Measurements from ENCODE around the gene NTN3. TPM values are rescaled to one million over a fixed set of nuclear protein-coding genes. Genes with fewer than 3 reads are reported as not detected.

The NTN3 gene
- 0.96 TPM for polyA plus RNA-seq (2013, experiment 1 of 2)
- 1.1 TPM for polyA plus RNA-seq (2013, experiment 2 of 2)

DNA sequence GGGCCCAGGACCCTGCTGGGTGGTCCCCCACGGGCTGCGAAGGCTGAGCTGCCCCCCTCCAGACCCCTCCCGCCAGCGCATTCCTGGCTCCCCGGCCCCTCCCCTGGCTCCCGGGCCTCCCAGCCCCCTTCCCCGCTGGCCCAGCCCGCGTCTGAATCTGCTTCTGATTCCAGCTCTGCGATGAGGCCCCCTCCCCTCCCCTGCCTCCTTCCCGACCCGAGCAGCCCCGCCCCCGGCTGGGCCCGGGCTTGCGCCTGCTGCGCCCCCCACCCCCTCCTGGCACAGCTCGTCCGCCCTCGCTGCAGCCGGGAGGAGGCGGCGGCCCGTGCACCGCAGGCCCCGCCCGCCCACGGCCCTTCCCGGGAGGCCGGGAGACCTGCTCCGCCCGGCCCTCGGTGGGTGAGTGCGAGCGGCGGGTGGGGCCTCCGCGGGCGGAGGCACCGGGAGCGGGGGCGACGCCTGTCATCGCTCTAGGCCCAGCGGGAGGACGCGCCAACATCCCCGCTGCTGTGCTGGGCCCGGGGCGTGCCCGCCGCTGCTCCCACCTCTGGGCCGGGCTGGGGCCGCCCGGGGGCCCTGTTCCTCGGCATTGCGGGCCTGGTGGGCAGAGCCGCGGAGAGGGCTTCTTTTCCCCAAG is at the start of gene NTN3:
TSS of gene NTN3 (plus strand) at position 282 of the 637 bp plus-strand sequence. CDS start 405 bp downstream, outside the sequence.
- no peaks in the 10 kb centered on the region for H3K36me3 ChIP-seq (replicated peaks in 1 of 2; ENCODE audit: control insufficient read depth in 2 of 2, insufficient read depth in 2 of 2, low read length in 2 of 2)
- peak within 1 kb of the TSS; percentile 62 for H3K4me2 ChIP-seq (ENCODE audit: insufficient read depth, low read length, poor library complexity, severe bottlenecking)
- peak within 1 kb of the TSS; percentile 95 for H2BK5ac ChIP-seq (ENCODE audit: low read length)
- no CpG with 5 or more reads among the region's 59 CpGs for WGBS, 2 donors (ENCODE audit: extremely low coverage in 2 of 2, insufficient read length in 2 of 2, insufficient replicate concordance in 1 of 2)
- H2BK120ac ChIP-seq (ENCODE audit: low read depth, low read length): peak within 1 kb of the TSS; percentile 96
- peak within 1 kb of the TSS; percentile 9 for H3K14ac ChIP-seq (ENCODE audit: low read length)
- peak within 1 kb of the TSS; percentile 98 for H3K18ac ChIP-seq (ENCODE audit: low read length)
- peak within 1 kb of the TSS; percentile 98 for H3K23ac ChIP-seq (ENCODE audit: low read depth, low read length, poor library complexity)
- H3K79me1 ChIP-seq (ENCODE audit: low read depth, low read length): peaks cover 11% of the 10 kb centered on the region
- peak within 1 kb of the TSS; percentile 35 for H3K27ac ChIP-seq (replicated peaks; ENCODE audit: low read length)
- peak within 1 kb of the TSS; percentile 88 for H2BK15ac ChIP-seq (ENCODE audit: low read length)
- peaks cover 0 to 19% (median 0%) of the 10 kb centered on the region in 3 experiments for H3K27me3 ChIP-seq (ENCODE audit: control insufficient read depth in 3 of 3, insufficient read depth in 3 of 3, low read depth in 1 of 3, low read length in 3 of 3)
- no peak within 1 kb of the TSS for H4K91ac ChIP-seq (ENCODE audit: low read depth, low read length, poor library complexity)
- no peaks in the 10 kb centered on the region for H3K9me3 ChIP-seq (replicated peaks in 1 of 2; ENCODE audit: control insufficient read depth in 2 of 2, insufficient read depth in 1 of 2, low read depth in 1 of 2, low read length in 2 of 2)
- peak within 1 kb of the TSS; percentile 84 for H3K9ac ChIP-seq (ENCODE audit: low read depth, low read length, poor library complexity)
- H2AK5ac ChIP-seq (ENCODE audit: low read depth, low read length): peak within 1 kb of the TSS; percentile 100
- H2BK12ac ChIP-seq (ENCODE audit: low read length): peak within 1 kb of the TSS; percentile 98
- peak within 1 kb of the TSS; percentile 90 for H2AFZ ChIP-seq (ENCODE audit: low read length)
- DNase-seq (ENCODE audit: low spot score): peak; percentile 79
- peaks cover 35 to 43% of the 10 kb centered on the region in 2 donors for H3K4me1 ChIP-seq (ENCODE audit: control insufficient read depth in 2 of 2, insufficient read depth in 1 of 2, low read depth in 1 of 2, low read length in 2 of 2)
- H3K4ac ChIP-seq (ENCODE audit: low read length): peak within 1 kb of the TSS; percentile 98
- peak within 1 kb of the TSS; percentile 45 to 70 for H3K4me3 ChIP-seq (ENCODE audit: low read length in 2 of 2)
- H4K8ac ChIP-seq (ENCODE audit: low read depth, low read length): peak within 1 kb of the TSS; percentile 7

DNA sequence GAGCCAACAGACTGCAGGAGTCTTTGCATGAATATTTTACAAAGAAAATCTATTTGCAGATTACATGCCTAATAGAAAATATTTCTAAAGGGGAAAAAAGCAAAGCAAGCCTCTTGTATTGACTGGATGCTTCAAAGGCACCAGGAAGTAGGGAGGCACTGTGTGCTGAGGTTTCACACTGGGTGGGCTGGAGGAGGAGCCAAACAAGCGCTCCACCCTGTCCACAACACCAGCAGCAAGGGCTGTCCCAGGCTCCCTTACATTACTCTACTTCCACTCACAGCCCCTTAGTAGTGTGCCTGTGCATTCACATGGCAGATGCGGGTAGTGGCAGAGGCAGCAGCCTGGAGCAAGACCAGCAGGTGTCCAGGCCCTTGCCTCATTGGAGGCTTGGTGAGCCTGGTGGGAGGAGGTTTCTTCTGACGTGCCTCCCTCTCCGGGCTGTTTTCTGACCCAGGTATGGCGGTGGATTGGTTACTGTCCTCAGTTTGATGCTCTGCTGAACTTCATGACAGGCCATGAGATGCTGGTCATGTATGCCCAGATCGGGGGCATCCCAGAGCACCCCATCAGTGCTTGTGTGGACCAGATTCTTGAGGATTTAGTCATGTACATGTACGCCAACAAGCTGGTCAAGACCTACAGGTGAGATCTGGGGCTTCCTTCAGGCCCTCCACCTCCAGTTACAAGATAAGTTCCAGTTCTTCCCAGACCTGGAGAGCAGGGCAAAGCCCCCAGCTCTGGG is 48.8 kb upstream of the NTN3 start:
- H2BK15ac ChIP-seq (ENCODE audit: low read length): no peak overlapping the region
- no peak overlapping the region for H2BK120ac ChIP-seq (ENCODE audit: low read depth, low read length)
- no peaks in the 10 kb centered on the region for H3K36me3 ChIP-seq (replicated peaks in 1 of 2; ENCODE audit: control insufficient read depth in 2 of 2, insufficient read depth in 2 of 2, low read length in 2 of 2)
- H2AFZ ChIP-seq (ENCODE audit: low read length): peak overlapping the region; percentile 49
- H2BK12ac ChIP-seq (ENCODE audit: low read length): no peak overlapping the region
- no peak overlapping the region for H3K27ac ChIP-seq (replicated peaks; ENCODE audit: low read length)
- no peak for DNase-seq (ENCODE audit: low spot score)
- H2AK5ac ChIP-seq (ENCODE audit: low read depth, low read length): no peak overlapping the region
- no peak overlapping the region for H3K18ac ChIP-seq (ENCODE audit: low read length)
- no peak overlapping the region for H4K91ac ChIP-seq (ENCODE audit: low read depth, low read length, poor library complexity)
- H3K9ac ChIP-seq (ENCODE audit: low read depth, low read length, poor library complexity): no peak overlapping the region
- peaks cover 0 to 7% (median 0%) of the 10 kb centered on the region in 3 experiments for H3K27me3 ChIP-seq (ENCODE audit: control insufficient read depth in 3 of 3, insufficient read depth in 3 of 3, low read depth in 1 of 3, low read length in 3 of 3)
- peak overlapping the region in 1 of 2 donors; percentile 45 for H3K4me3 ChIP-seq (ENCODE audit: low read length in 2 of 2)
- no peak overlapping the region for H2BK5ac ChIP-seq (ENCODE audit: low read length)
- no peak overlapping the region for H4K8ac ChIP-seq (ENCODE audit: low read depth, low read length)
- no peaks in the 10 kb centered on the region for H3K9me3 ChIP-seq (replicated peaks in 1 of 2; ENCODE audit: control insufficient read depth in 2 of 2, insufficient read depth in 1 of 2, low read depth in 1 of 2, low read length in 2 of 2)
- H3K79me1 ChIP-seq (ENCODE audit: low read depth, low read length): no peaks in the 10 kb centered on the region
- H3K4ac ChIP-seq (ENCODE audit: low read length): no peak overlapping the region
- H3K23ac ChIP-seq (ENCODE audit: low read depth, low read length, poor library complexity): no peak overlapping the region
- no CpG with 5 or more reads among the region's 7 CpGs for WGBS, 2 donors (ENCODE audit: extremely low coverage in 2 of 2, insufficient read length in 2 of 2, insufficient replicate concordance in 1 of 2)
- no peaks in the 10 kb centered on the region for H3K4me1 ChIP-seq (ENCODE audit: control insufficient read depth in 2 of 2, insufficient read depth in 1 of 2, low read depth in 1 of 2, low read length in 2 of 2)
- no peak overlapping the region for H3K4me2 ChIP-seq (ENCODE audit: insufficient read depth, low read length, poor library complexity, severe bottlenecking)
- H3K14ac ChIP-seq (ENCODE audit: low read length): no peak overlapping the region

DNA sequence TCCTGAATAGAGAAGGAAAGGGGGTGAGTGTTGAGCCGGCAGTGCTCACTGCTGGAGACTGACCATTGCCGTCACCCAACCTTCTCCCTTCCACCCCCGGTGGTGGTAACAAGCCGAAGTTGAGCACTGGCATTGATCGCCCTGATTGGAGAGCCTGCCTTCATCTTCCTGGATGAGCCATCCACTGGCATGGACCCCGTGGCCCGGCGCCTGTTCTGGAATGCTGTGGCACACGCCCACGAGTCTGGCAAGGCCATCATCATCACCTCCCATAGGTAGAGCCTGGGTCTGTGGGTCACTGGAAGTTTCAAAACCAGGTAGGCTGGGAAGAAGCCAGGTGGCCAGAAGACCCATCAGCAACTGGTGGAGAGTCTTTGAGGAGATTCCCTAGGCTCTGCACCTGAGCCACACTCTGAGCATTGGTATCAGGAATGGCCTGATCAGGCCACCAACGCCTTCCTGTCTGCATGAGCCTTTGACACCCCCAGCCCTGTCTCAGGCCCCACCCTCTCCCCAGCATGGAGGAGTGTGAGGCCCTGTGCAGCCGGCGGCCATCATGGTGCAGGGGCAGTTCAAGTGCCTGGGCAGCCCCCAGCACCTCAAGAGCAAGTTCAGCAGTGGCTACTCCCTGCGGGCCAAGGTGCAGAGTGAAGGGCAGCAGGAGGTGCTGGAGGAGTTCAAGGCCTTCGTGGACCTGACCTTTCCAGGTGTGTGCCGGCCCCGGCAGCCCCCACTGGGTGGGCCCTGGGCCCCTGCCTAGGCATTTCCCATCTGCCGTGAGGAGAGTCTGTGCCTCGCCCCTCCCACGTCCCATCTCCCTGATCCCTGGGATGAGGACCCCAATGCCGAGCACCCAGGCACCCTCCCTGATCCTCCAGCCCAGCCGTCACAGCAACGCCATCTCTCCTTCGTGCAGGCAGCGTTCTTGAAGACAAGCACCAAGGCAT is 46.8 kb upstream of the NTN3 start:
- Histone ChIP-seq H3K9ac (ENCODE audit: low read depth, low read length, poor library complexity) (no peak overlapping the region), H3K4ac (ENCODE audit: low read length) (no peak overlapping the region), H3K79me1 (ENCODE audit: low read depth, low read length) (peaks cover under 1% of the 10 kb centered on the region), H3K18ac (ENCODE audit: low read length) (no peak overlapping the region), H4K91ac (ENCODE audit: low read depth, low read length, poor library complexity) (no peak overlapping the region), H2BK15ac (ENCODE audit: low read length) (no peak overlapping the region), H3K4me1 (ENCODE audit: control insufficient read depth in 2 of 2, insufficient read depth in 1 of 2, low read depth in 1 of 2, low read length in 2 of 2) (peaks cover 4 to 7% of the 10 kb centered on the region in 2 donors), H3K27me3 (ENCODE audit: control insufficient read depth in 3 of 3, insufficient read depth in 3 of 3, low read depth in 1 of 3, low read length in 3 of 3) (peaks cover 0 to 7% (median 0%) of the 10 kb centered on the region in 3 experiments), H3K36me3 (replicated peaks in 1 of 2; ENCODE audit: control insufficient read depth in 2 of 2, insufficient read depth in 2 of 2, low read length in 2 of 2) (no peaks in the 10 kb centered on the region), H4K8ac (ENCODE audit: low read depth, low read length) (no peak overlapping the region), H3K9me3 (replicated peaks in 1 of 2; ENCODE audit: control insufficient read depth in 2 of 2, insufficient read depth in 1 of 2, low read depth in 1 of 2, low read length in 2 of 2) (no peaks in the 10 kb centered on the region), H2AFZ (ENCODE audit: low read length) (no peak overlapping the region), H2AK5ac (ENCODE audit: low read depth, low read length) (no peak overlapping the region), H3K27ac (replicated peaks; ENCODE audit: low read length) (no peak overlapping the region), H3K4me3 (ENCODE audit: low read length in 2 of 2) (no peak overlapping the region), H2BK120ac (ENCODE audit: low read depth, low read length) (no peak overlapping the region), H3K14ac (ENCODE audit: low read length) (no peak overlapping the region), H3K4me2 (ENCODE audit: insufficient read depth, low read length, poor library complexity, severe bottlenecking) (no peak overlapping the region), H2BK12ac (ENCODE audit: low read length) (no peak overlapping the region), H2BK5ac (ENCODE audit: low read length) (no peak overlapping the region), H3K23ac (ENCODE audit: low read depth, low read length, poor library complexity) (no peak overlapping the region)
- no peak for DNase-seq (ENCODE audit: low spot score)
- WGBS, 2 donors (ENCODE audit: extremely low coverage in 2 of 2, insufficient read length in 2 of 2, insufficient replicate concordance in 1 of 2): no CpG with 5 or more reads among the region's 25 CpGs

Measured in neuronal stem cell (in vitro differentiated cells).